GOT3 (cell line): ENCODE data around the gene PLCXD1.
"Not testable (repeated sequence)": the region's sequence is repeated elsewhere in the genome, so short reads cannot be mapped to it uniquely, and the experiment has no call there.

Experiments used
- DNase-seq: peaks from one replicate; lab custom pipeline; 2025; ENCODE audit warnings: mixed read lengths; lab: John Stamatoyannopoulos, UW

The PLCXD1 gene

GRCh38 chrX:292900-293897, 12.0 kb downstream of the PLCXD1 start:
- DNase-seq: no peak

GRCh38 chrX:295136-295535, 14.0 kb downstream of the PLCXD1 start:
- no peak for DNase-seq

- no peak for DNase-seq
These were observed 17.8 kb downstream of the PLCXD1 start for GRCh38 chrX:298993-299392.

GRCh38 chrX:300334-300733, 19.2 kb downstream of the PLCXD1 start:
- no peak for DNase-seq

GRCh38 chrX:302975-303374, 21.8 kb downstream of the PLCXD1 start:
- DNase-seq: no peak

GRCh38 chrX:305781-306613, 24.8 kb downstream of the PLCXD1 start:
- not testable (repeated sequence) for DNase-seq

- not testable (repeated sequence) for DNase-seq
These were observed 25.6 kb downstream of the PLCXD1 start for GRCh38 chrX:306614-307251.

- DNase-seq: no peak
These were observed 26.3 kb downstream of the PLCXD1 start for GRCh38 chrX:307261-308111.

- DNase-seq: no peak
These were observed 27.8 kb downstream of the PLCXD1 start for GRCh38 chrX:308821-309520.

- no peak for DNase-seq
These were observed 29.5 kb downstream of the PLCXD1 start for GRCh38 chrX:310621-311155.

GRCh38 chrX:311156-312129, 30.3 kb downstream of the PLCXD1 start:
- no peak for DNase-seq

- DNase-seq: no peak
These were observed 31.6 kb downstream of the PLCXD1 start for GRCh38 chrX:312621-313331.

GRCh38 chrX:313546-313945, 32.4 kb downstream of the PLCXD1 start:
- DNase-seq: no peak

GRCh38 chrX:314049-314448, 32.9 kb downstream of the PLCXD1 start:
- DNase-seq: no peak

GRCh38 chrX:314781-315595, 33.8 kb downstream of the PLCXD1 start:
- DNase-seq: no peak

GRCh38 chrX:316351-317325, 35.5 kb downstream of the PLCXD1 start:
- DNase-seq: no peak
